ENCODE measurements around the gene PHLDA2. TPM values are rescaled to one million over a fixed set of nuclear protein-coding genes. Genes with fewer than 3 reads are reported as not detected.

PHLDA2 gene
- total RNA-seq, 4 donors from 2014 or later: 4.1 to 6.4 (median 4.9) TPM; not detected in 1

DNA sequence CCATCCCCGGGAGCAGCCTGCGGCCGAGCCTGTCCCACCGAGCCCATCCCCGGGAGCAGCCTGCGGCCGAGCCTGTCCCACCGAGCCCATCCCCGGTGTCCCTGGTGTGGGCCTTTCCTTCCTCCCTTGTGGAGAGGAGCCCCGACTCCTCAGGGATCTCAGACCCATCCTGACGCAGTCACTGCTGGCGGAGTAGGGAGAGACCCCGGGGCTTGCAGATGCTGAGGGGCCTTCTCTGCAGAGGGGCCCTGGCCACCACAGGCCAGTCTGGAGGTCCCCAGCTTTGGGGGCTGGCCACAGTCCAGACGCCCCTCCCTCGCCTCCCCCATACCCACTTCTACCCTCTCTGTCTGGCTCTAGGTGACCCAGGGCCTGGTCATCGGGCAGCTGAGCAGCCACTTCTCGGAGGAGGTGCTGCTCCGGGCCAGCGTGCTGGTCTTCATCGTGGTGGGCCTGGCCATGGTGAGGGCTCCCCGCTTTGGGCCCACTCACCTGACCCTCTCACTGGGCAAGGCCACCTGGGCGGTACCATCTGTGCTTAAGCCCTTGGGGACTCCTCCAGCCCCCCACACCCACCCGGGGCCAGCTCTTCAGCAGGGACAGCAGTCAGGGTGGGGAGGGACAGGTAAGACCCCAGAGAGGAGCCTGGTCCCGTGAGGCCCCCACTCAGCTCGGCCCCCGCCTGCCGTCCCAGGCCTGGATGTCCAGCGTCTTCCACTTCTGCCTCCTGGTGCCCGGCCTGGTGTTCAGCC, 7.3 kb downstream of the PHLDA2 start:
- H3K27me3 ChIP-seq: no peaks in the 10 kb centered on the region
- DNase-seq: no peak
- TF ChIP-seq POLR2A (IDR thresholded peaks at IDR 0.05) (no peak), CTCF (IDR thresholded peaks at IDR 0.05) (no peak)

GRCh38 chr11:2921261-2921660, 8.0 kb downstream of the PHLDA2 start:
- no peaks in the 10 kb centered on the region for H3K27me3 ChIP-seq
- peaks cover 0 to 22% (median 5%) of the 10 kb centered on the region in 4 donors for H3K4me1 ChIP-seq
- H3K27ac ChIP-seq: no peak overlapping the region
- H3K36me3 ChIP-seq: peaks cover 0 to 11% (median 0%) of the 10 kb centered on the region in 3 donors
- DNase-seq: no peak
- no peak overlapping the region for H3K4me3 ChIP-seq
- TF ChIP-seq POLR2A (IDR thresholded peaks at IDR 0.05): no peak
- TF ChIP-seq CTCF (IDR thresholded peaks at IDR 0.05): no peak
- H3K9me3 ChIP-seq: no peaks in the 10 kb centered on the region

More for the DNA sequence above, 7.3 kb downstream of the PHLDA2 start:
- Histone ChIP-seq H3K27ac (no peak overlapping the region), H3K36me3 (peaks cover 0 to 8% (median 0%) of the 10 kb centered on the region in 3 donors), H3K4me3 (no peak overlapping the region), H3K4me1 (peaks cover 0 to 25% (median 5%) of the 10 kb centered on the region in 4 donors), H3K9me3 (no peaks in the 10 kb centered on the region)

DNA sequence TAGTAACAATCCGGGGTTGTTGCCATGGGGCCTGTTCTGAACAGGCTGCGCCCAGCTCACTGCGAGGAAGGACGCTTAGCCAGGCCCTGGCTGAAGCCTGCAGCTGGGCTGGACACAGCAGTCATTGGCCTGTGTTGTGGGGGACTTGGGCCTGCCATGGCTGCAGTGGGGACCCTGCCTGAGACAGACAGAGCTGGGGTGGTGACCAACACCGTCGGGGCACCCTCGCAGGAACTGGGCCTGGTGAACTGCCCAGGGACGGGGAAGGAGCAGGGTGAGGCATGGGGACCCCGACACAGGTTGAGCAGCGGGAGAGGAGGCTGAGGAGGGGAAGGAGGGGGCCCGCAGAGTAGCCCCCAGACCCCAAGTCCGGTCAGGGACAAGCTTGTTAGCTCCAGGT, 8.9 kb downstream of the PHLDA2 start:
- peaks cover 0 to 11% (median 0%) of the 10 kb centered on the region in 3 donors for H3K36me3 ChIP-seq
- H3K4me3 ChIP-seq: no peak overlapping the region
- no peaks in the 10 kb centered on the region for H3K9me3 ChIP-seq
- H3K27ac ChIP-seq: no peak overlapping the region
- TF ChIP-seq CTCF (IDR thresholded peaks at IDR 0.05) (no peak), POLR2A (IDR thresholded peaks at IDR 0.05) (no peak)
- no peaks in the 10 kb centered on the region for H3K27me3 ChIP-seq
- no peak for DNase-seq
- peaks cover 0 to 19% (median 5%) of the 10 kb centered on the region in 4 donors for H3K4me1 ChIP-seq

GRCh38 chr11:2919837-2920236, 9.4 kb downstream of the PHLDA2 start:
- H3K27ac ChIP-seq: no peak overlapping the region
- peaks cover 0 to 11% (median 0%) of the 10 kb centered on the region in 3 donors for H3K36me3 ChIP-seq
- peaks cover 0 to 14% (median 5%) of the 10 kb centered on the region in 4 donors for H3K4me1 ChIP-seq
- TF ChIP-seq CTCF (IDR thresholded peaks at IDR 0.05): no peak
- TF ChIP-seq POLR2A (IDR thresholded peaks at IDR 0.05): no peak
- H3K4me3 ChIP-seq: no peak overlapping the region
- no peaks in the 10 kb centered on the region for H3K9me3 ChIP-seq
- DNase-seq: no peak
- no peaks in the 10 kb centered on the region for H3K27me3 ChIP-seq

- Histone ChIP-seq H3K4me3 (no peak overlapping the region), H3K27me3 (no peaks in the 10 kb centered on the region), H3K9me3 (no peaks in the 10 kb centered on the region), H3K27ac (no peak overlapping the region), H3K4me1 (peaks cover 0 to 8% (median 1%) of the 10 kb centered on the region in 4 donors), H3K36me3 (peaks cover 0 to 11% (median 0%) of the 10 kb centered on the region in 3 donors)
- no peak for DNase-seq
- TF ChIP-seq POLR2A (IDR thresholded peaks at IDR 0.05) (no peak), CTCF (IDR thresholded peaks at IDR 0.05) (no peak)
Measured at GRCh38 chr11:2919188-2919587, 10.0 kb downstream of the PHLDA2 start.

Measured in Peyer's patch (tissue), 4 donors.